ENCODE results near the gene PSMC5. TPM values are rescaled to one million over a fixed set of nuclear protein-coding genes. Genes with fewer than 3 reads are reported as not detected.

The PSMC5 gene
- total and polyA plus RNA-seq, 4 donors: 51.0 to 87.4 (median 72.2) TPM

DNA sequence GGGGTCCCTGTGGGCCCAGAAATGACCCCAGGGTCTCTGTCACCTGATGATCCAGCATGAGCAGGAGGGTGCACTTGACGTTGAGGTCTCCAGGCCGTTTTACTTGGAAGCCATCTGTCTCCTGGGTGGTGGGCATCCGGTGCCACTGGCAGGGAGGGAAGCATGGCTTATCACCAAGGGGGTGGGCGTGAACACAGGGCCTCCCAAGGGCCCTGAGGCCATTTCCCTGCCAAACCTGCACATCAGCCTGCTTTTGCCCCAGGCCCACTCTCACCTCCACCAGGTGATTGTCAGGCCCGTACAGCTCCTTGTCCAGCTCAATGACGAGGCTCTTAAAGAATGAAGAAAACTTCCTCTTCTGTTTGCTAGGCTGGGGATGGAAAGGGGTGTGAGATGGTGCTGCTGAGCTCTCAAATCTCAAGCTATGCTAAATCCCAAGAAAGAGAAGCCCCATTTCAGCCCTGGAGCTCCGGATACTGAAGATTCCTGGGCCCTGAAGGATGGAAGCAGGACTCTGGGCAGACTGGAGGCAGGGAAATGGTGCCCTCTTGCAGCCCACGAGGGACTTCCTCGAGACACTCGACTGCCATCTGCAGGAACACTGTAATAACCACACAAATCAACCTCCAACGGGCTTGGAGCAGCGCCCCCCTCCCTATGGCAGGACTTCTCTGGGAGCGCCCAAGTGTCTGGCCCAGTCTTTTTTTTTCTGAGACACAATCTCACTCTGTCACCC is 7.4 kb downstream of the PSMC5 start:
- Histone ChIP-seq H3K27me3 (ENCODE audit: control insufficient read depth in 4 of 4, insufficient read depth in 4 of 4, low read length in 3 of 4) (no peaks in the 10 kb centered on the region), H3K27ac (ENCODE audit: low read depth in 1 of 2, low read length in 2 of 2) (no peak overlapping the region), H3K36me3 (ENCODE audit: control insufficient read depth in 4 of 4, insufficient read depth in 3 of 4, low read depth in 1 of 4, low read length in 3 of 4) (peaks cover 27 to 64% (median 56%) of the 10 kb centered on the region in 4 donors), H3K9me3 (ENCODE audit: control insufficient read depth in 4 of 4, low read length in 3 of 4) (no peaks in the 10 kb centered on the region), H3K4me1 (ENCODE audit: control insufficient read depth in 4 of 4, insufficient read depth in 4 of 4, low read length in 3 of 4) (peaks cover 17 to 25% (median 23%) of the 10 kb centered on the region in 4 donors), H3K4me3 (ENCODE audit: low read depth in 1 of 3, low read length in 3 of 3) (no peak overlapping the region), H3K9ac (ENCODE audit: low read depth in 1 of 2, low read length in 2 of 2) (no peak overlapping the region)
- WGBS: 49% methylated on average over 13 of the region's 13 CpGs
- no peak for TF ChIP-seq YY1 (IDR thresholded peaks at IDR 0.05)
- TF ChIP-seq GABPA (IDR thresholded peaks at IDR 0.05 in 1 of 2, conservative IDR thresholded peaks at IDR 0.05 in 1 of 2): no peak
- no peak for TF ChIP-seq HNF4G (IDR thresholded peaks at IDR 0.05)
- TF ChIP-seq, protein P1, sequence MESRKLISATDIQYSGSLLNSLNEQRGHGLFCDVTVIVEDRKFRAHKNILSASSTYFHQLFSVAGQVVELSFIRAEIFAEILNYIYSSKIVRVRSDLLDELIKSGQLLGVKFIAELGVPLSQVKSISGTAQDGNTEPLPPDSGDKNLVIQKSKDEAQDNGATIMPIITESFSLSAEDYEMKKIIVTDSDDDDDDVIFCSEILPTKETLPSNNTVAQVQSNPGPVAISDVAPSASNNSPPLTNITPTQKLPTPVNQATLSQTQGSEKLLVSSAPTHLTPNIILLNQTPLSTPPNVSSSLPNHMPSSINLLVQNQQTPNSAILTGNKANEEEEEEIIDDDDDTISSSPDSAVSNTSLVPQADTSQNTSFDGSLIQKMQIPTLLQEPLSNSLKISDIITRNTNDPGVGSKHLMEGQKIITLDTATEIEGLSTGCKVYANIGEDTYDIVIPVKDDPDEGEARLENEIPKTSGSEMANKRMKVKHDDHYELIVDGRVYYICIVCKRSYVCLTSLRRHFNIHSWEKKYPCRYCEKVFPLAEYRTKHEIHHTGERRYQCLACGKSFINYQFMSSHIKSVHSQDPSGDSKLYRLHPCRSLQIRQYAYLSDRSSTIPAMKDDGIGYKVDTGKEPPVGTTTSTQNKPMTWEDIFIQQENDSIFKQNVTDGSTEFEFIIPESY (IDR thresholded peaks at IDR 0.05): no peak
- no peak for TF ChIP-seq HNF4A (conservative IDR thresholded peaks at IDR 0.05)
- no peak for TF ChIP-seq TAF1 (conservative IDR thresholded peaks at IDR 0.05)
- peak; percentile 52 to 75 for TF ChIP-seq RAD21 (IDR thresholded peaks at IDR 0.05)
- TF ChIP-seq, protein P2, sequence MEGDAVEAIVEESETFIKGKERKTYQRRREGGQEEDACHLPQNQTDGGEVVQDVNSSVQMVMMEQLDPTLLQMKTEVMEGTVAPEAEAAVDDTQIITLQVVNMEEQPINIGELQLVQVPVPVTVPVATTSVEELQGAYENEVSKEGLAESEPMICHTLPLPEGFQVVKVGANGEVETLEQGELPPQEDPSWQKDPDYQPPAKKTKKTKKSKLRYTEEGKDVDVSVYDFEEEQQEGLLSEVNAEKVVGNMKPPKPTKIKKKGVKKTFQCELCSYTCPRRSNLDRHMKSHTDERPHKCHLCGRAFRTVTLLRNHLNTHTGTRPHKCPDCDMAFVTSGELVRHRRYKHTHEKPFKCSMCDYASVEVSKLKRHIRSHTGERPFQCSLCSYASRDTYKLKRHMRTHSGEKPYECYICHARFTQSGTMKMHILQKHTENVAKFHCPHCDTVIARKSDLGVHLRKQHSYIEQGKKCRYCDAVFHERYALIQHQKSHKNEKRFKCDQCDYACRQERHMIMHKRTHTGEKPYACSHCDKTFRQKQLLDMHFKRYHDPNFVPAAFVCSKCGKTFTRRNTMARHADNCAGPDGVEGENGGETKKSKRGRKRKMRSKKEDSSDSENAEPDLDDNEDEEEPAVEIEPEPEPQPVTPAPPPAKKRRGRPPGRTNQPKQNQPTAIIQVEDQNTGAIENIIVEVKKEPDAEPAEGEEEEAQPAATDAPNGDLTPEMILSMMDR (IDR thresholded peaks at IDR 0.05; ENCODE audit: low read depth, low read length, missing input control): peak; percentile 36
- DNase-seq (ENCODE audit: low spot score): no peak

DNA sequence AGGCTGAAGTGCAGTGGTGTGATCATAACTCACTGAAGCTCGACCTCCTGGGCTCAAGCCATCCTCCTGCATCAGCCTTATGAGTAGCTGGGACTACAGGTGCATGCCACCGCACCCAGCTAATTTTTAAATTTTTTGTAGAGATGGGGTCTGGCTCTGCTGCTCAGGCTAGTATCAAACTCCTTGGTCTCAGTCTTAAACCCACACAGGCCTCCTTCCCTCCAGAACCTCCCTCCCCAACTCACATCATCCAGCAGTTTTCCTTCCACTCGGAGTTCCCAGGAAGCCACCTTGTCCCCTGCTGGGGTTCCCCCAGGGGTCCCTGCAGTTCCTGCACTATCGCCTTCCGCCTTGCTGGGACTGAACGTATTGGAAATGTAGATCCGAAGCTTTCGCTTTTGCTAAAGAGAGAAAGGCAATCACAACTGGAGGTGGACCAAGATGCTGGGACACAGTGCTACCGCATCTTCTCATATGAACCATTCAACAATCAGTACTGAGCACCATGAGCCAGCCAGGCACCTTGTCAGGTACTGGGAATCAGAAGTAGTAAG is 8.0 kb downstream of the PSMC5 start:
- H3K9me3 ChIP-seq (ENCODE audit: control insufficient read depth in 4 of 4, low read length in 3 of 4): no peaks in the 10 kb centered on the region
- no peaks in the 10 kb centered on the region for H3K27me3 ChIP-seq (ENCODE audit: control insufficient read depth in 4 of 4, insufficient read depth in 4 of 4, low read length in 3 of 4)
- 93% methylated on average over 9 of the region's 9 CpGs for WGBS
- no peak overlapping the region for H3K27ac ChIP-seq (ENCODE audit: low read depth in 1 of 2, low read length in 2 of 2)
- no peak overlapping the region for H3K4me3 ChIP-seq (ENCODE audit: low read depth in 1 of 3, low read length in 3 of 3)
- TF ChIP-seq RXRA (IDR thresholded peaks at IDR 0.05) (no peak), NR2F2 (IDR thresholded peaks at IDR 0.05) (no peak), GABPA (IDR thresholded peaks at IDR 0.05 in 1 of 2, conservative IDR thresholded peaks at IDR 0.05 in 1 of 2) (no peak), SP1 (IDR thresholded peaks at IDR 0.05) (no peak)
- TF ChIP-seq, protein P3, sequence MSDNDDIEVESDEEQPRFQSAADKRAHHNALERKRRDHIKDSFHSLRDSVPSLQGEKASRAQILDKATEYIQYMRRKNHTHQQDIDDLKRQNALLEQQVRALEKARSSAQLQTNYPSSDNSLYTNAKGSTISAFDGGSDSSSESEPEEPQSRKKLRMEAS (IDR thresholded peaks at IDR 0.05): no peak
- TF ChIP-seq, protein P4, sequence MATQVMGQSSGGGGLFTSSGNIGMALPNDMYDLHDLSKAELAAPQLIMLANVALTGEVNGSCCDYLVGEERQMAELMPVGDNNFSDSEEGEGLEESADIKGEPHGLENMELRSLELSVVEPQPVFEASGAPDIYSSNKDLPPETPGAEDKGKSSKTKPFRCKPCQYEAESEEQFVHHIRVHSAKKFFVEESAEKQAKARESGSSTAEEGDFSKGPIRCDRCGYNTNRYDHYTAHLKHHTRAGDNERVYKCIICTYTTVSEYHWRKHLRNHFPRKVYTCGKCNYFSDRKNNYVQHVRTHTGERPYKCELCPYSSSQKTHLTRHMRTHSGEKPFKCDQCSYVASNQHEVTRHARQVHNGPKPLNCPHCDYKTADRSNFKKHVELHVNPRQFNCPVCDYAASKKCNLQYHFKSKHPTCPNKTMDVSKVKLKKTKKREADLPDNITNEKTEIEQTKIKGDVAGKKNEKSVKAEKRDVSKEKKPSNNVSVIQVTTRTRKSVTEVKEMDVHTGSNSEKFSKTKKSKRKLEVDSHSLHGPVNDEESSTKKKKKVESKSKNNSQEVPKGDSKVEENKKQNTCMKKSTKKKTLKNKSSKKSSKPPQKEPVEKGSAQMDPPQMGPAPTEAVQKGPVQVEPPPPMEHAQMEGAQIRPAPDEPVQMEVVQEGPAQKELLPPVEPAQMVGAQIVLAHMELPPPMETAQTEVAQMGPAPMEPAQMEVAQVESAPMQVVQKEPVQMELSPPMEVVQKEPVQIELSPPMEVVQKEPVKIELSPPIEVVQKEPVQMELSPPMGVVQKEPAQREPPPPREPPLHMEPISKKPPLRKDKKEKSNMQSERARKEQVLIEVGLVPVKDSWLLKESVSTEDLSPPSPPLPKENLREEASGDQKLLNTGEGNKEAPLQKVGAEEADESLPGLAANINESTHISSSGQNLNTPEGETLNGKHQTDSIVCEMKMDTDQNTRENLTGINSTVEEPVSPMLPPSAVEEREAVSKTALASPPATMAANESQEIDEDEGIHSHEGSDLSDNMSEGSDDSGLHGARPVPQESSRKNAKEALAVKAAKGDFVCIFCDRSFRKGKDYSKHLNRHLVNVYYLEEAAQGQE (IDR thresholded peaks at IDR 0.05): no peak
- DNase-seq (ENCODE audit: low spot score): no peak
- no peak overlapping the region for H3K9ac ChIP-seq (ENCODE audit: low read depth in 1 of 2, low read length in 2 of 2)
- H3K4me1 ChIP-seq (ENCODE audit: control insufficient read depth in 4 of 4, insufficient read depth in 4 of 4, low read length in 3 of 4): peaks cover 20 to 28% (median 26%) of the 10 kb centered on the region in 4 donors
- peaks cover 24 to 58% (median 51%) of the 10 kb centered on the region in 4 donors for H3K36me3 ChIP-seq (ENCODE audit: control insufficient read depth in 4 of 4, insufficient read depth in 3 of 4, low read depth in 1 of 4, low read length in 3 of 4)
